ENCODE measurements around the gene TESK2.

DNA sequence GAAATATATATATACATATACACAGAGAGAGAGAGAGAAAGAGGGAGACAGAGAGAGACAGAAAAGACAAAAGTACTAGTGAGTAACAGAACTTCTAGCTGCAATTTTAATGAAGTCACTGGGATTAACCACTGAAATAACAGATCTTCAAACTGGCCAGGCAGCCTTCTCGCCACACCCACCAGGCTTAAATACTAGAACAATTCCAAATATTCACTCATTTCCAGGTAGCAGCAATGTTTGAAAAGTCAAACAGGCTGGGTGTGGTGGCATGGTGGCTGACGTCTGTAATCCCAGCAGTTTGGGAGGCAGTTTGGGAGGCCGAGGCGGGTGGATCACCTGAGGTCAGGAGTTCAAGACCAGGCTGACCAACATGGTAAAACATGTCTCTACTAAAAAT, 25.5 kb upstream of the TESK2 start:
- TF ChIP-seq EP300 (IDR thresholded peaks at IDR 0.05; ENCODE audit: borderline replicate concordance) (no peak), RAD21 (IDR thresholded peaks at IDR 0.05; ENCODE audit: low read depth) (no peak)

Measured in Ishikawa (cell line).